Testis (tissue), 2 donors: ENCODE data around the gene CDY2B.
"Not testable (repeated sequence)": the region's sequence is repeated elsewhere in the genome, so short reads cannot be mapped to it uniquely, and the experiment has no call there.

ENCODE experiments used
- POLR2A ChIP-seq: fragments of 450-650 bp; IDR thresholded peaks from one replicate; pipeline ENCODE4 v1.6.1; 2017; ENCODE audit warnings: antibody characterized with exemption, mild to moderate bottlenecking, moderate library complexity
- TF ChIP-seq, protein P1 (sequence below), 3 experiments: fragments of 450-650 bp in 2 of 3; fragments of 200-600 bp in 1 of 3; sonication (generic) in 1 of 3; IDR thresholded peaks; one replicate each; pipeline ENCODE4 v1.5.1; 2016 to 2019; ENCODE audit warnings: antibody characterized with exemption in 3 of 3, mild to moderate bottlenecking in 2 of 3, moderate library complexity in 1 of 3

DNA sequence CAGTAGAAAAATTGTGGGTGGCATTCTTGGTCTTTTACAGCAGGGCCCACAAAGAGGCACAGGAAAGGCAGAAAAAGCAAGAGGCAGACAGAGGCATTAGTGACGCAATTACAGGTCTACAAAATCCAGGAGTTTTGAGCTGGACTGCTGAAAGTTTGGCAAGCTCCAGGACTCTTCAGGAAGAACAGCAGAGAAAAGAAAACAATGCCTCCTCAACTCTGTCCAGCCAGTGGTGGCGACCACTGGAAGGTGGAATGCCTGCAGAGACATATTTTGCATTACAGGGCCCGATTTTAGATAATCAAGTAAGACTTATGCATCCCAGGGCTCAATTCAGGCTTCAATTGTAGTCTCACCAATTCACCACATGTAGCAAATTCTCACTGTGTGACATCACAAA is 23.5 kb downstream of the CDY2B start:
- not testable (repeated sequence) for TF ChIP-seq POLR2A
- TF ChIP-seq, protein P1, sequence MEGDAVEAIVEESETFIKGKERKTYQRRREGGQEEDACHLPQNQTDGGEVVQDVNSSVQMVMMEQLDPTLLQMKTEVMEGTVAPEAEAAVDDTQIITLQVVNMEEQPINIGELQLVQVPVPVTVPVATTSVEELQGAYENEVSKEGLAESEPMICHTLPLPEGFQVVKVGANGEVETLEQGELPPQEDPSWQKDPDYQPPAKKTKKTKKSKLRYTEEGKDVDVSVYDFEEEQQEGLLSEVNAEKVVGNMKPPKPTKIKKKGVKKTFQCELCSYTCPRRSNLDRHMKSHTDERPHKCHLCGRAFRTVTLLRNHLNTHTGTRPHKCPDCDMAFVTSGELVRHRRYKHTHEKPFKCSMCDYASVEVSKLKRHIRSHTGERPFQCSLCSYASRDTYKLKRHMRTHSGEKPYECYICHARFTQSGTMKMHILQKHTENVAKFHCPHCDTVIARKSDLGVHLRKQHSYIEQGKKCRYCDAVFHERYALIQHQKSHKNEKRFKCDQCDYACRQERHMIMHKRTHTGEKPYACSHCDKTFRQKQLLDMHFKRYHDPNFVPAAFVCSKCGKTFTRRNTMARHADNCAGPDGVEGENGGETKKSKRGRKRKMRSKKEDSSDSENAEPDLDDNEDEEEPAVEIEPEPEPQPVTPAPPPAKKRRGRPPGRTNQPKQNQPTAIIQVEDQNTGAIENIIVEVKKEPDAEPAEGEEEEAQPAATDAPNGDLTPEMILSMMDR (IDR thresholded peaks at IDR 0.05): not testable (repeated sequence)
